CD4-positive, alpha-beta T cell treated with Interleukin-15 for 4 hours (primary cell): ENCODE results near the gene PTPN14.
"Not testable (repeated sequence)": the region's sequence is repeated elsewhere in the genome, so short reads cannot be mapped to it uniquely, and the experiment has no call there.

ENCODE experiments used
- DNase-seq: peaks from one replicate; pipeline ENCODE4 v3.0.0-alpha.2; 2020; ENCODE audit warnings: low spot score

The PTPN14 gene

DNA sequence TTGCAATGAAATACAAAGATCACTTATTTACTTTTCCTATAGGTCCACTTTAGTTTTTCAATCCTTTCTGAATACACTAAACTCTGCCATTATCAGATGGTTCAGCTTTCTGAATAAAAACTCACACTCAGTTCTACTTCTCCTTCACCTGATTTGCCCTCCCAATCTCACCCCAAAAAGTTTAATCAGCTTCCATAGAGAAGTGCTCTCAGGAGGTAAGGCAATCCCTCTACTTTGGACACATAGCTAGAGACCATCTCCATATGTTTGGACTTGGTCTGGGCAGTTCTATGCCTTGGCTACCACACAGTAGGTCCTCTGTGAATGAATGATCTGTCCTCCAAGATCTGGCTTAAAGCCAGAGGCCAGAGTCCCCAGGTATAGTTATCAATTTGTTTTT, 40.9 kb downstream of the PTPN14 start:
- no peak for DNase-seq

GRCh38 chr1:214509622-214510021, 41.8 kb downstream of the PTPN14 start:
- DNase-seq = not testable (repeated sequence)

DNA sequence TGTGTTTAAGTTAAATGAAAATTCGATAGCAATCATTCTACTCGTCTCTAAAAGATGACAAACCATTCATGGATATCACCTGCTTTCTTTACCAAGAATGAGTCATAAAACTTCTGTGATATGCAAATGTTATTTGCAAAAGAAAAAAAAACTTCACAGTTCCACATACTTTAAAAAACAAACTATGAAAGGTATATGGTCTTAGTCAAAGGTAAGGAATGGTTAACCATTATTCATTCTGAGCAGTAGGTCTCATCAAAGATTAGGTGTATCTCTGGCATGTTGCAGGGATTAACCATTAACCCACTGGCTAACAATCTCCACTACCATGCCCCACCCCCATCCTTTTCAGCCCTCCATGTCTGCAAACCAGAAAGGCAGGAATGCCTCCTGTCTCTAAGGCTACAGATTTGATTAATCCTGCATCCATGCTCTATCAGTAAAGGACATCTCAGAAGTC, 44.4 kb downstream of the PTPN14 start:
- no peak for DNase-seq

DNA sequence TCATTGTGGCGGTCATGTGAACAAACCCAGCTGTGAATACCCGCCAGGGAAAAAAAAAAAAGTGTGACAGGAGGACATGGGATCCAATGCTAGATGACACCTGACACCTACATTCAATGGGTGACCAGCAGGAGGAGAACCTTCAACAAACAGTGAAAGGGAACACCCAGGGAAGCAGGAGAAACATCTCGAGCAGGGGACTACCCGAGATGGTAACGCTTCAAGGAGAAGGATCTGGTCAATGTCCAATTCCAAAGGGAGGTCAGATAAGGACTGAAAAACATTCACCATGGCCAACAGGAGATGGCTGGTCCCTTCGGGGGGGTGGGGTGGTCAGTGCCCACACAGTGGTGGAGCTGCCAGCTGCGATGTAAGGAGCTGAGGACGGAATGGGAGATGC, 46.3 kb downstream of the PTPN14 start:
- no peak for DNase-seq

- DNase-seq = no peak
These were observed 47.1 kb downstream of the PTPN14 start for GRCh38 chr1:214504330-214504729.

DNA sequence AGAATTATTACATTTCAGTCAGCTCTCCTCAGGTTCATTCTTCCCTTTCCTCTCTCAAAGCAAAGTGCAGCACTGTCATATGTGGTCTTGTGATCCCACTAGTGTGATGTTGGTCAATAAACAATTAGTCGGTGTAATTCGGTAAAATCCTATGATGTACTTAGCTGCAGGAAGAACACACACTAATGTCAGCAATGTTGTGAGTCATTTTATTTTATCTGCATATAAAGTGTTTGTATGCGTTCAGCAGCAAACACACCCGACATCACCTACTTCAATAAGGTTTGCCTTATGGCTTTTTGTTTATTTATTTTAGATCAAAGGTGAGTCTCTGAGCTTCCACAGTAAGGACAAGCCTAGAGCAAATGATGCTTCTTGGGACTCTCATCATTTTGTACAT, 47.8 kb downstream of the PTPN14 start:
- no peak for DNase-seq

DNA sequence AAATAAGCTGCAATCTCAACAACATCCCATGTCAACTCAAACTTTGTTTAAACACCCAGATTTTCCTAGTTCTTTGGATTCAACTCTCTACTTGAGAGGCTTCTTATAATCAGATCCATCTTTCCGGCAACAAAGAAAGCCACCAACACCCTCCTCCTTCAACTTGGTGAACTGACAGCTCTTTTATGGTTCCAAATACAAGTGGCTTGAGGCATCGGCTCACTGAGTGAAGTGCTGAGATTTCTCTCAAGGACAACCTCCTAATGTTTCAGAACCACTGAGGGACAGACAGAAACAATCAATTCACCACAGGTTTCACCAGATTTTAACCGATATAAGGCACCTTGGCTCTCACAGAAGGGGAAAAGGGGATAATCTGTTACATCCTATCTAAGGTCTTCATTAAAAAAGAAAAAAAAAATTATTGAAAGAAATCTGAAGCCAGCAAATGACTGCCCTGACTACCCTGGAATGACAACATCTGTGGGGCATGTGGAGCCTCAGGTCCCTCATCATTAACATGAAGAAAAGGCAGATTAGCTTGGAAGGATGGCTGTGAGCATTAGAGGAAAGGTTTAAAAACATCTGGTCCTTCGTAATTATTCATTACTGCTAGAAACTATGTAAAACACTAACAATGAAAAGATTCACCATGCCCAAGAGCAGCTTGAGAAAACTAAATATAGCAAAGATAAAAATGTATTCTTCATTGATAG, 50.9 kb downstream of the PTPN14 start:
- no peak for DNase-seq

- no peak for DNase-seq
These were observed 51.7 kb downstream of the PTPN14 start for GRCh38 chr1:214499732-214500131.

GRCh38 chr1:214498021-214498420, 53.4 kb downstream of the PTPN14 start:
- DNase-seq = no peak

GRCh38 chr1:214496126-214496525, 55.3 kb downstream of the PTPN14 start:
- DNase-seq = no peak

- no peak for DNase-seq
These were observed 56.7 kb downstream of the PTPN14 start for GRCh38 chr1:214494706-214495105.

DNA sequence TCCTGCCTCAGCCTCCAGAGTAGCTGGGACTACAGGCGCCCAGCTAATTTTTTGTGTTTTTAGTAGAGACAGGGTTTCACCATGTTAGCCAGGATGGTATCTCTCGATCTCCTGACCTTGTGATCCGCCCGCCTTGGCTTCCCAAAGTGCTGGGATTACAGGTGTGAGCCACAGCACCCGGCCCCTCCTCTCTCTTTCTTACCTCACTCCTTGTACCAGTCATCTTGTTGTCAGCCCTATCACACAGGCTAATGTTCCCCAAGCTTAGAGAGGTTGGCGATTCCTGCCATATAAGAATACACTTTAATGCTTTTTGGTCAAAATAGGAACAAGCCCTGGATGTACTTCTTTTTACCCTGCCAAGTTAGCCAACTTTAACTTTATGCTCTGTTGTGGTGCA, 57.2 kb downstream of the PTPN14 start:
- not testable (repeated sequence) for DNase-seq

DNA sequence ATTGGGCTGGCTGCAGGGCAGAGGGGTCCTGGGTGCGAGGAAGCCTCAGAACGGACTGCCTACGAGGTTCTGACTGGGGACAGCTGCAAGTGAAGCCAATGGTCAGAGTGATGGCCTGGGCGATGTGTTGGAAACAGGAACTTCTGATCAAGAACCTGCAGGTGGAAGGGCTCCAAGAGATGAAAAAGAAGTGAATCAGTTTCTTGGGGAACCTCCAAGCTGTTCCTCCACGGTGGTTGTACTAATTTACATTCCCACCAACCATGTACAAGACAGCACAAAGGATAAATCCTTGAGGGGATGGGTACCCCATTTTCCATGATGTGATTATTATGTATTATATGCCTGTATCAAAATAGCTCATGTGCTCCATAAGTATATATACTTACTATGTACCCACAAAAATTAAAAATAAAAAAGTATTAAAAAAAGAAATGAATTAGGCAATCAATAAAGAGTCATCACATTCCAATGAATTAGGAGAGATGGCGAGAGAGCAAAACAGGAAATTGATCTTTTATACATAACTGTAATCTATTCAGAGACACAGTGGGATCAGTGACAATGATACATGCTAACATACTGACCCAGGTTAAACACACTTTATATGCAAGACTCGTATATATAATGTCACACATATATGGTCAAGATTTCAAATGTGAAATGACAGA, 58.1 kb downstream of the PTPN14 start:
- DNase-seq = no peak

DNA sequence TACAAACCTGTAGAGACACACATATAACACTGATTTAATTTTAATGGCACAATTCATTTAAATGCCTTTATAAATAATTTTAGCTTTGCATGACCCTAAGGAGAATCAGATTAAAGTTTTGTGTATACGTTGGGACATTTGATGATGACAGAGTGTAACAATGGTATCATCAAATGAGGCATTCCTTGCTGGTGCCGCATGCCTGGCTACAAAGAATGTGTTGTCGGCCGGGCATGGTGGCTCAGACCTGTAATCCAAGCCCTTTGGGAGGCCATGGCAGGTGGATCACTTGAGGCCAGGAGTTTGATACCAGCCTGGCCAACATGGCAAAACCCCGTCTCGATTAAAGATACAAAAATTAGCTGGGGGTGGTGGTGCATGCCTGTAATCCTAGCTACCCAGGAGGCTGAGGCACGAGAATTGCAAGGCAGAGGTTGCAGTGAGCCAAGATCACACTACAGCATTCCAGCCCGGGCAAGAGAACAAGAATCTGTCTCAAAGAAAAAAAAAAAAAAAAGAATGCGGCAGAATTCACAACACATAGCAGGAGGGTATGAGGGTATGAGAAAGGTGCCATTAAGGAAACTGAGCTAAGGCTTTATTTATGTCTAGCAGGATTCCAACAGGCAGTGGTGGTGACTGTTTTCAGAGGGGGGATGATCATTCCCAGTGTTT, 58.9 kb downstream of the PTPN14 start:
- no peak for DNase-seq

- no peak for DNase-seq
These were observed 59.8 kb downstream of the PTPN14 start for GRCh38 chr1:214491468-214492146.

GRCh38 chr1:214485151-214485550, 66.3 kb downstream of the PTPN14 start:
- no peak for DNase-seq

GRCh38 chr1:214483180-214483579, 68.2 kb downstream of the PTPN14 start:
- DNase-seq = not testable (repeated sequence)

GRCh38 chr1:214481983-214482634, 69.3 kb downstream of the PTPN14 start:
- not testable (repeated sequence) for DNase-seq

- DNase-seq = no peak
These were observed 74.2 kb downstream of the PTPN14 start for GRCh38 chr1:214476986-214477870.

DNA sequence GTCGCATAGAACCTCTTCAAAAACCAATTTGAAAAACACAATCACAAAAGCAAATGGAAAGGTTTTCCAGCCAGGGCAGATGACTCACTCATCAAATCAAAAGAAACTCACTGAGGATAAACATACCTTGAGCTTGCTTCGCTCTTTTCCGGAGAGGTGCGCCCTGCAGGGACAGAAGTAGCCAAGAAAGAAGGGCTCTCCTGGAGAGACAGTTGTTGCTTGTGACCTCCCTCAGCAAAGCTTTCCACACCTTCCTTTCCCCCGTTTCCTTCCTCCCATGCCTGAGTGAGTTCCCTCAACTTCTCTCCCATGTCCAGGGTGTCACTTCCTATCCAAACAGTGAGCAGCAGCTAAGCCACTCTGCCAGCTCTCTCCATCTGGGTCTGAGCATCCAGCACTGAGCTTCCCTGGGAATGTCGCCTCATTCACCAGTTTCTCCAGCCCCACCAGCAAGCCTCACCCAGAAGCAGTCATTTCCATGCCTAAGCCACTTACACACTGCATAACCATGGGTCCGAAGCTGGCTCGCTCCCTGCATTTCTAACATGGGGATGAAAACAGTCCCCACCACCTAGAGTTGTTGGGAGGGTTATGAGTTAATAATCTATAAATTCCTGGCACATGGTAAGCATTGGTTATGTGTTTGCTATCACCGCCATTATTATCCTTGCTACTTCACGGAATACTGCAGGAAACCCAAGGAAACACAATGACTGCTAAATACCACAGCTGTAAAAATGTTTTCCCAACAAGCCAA, 75.0 kb downstream of the PTPN14 start:
- DNase-seq = no peak
